GM20000 (cell line): ENCODE results near the gene ANAPC10.
"Not testable (repeated sequence)": the region's sequence is repeated elsewhere in the genome, so short reads cannot be mapped to it uniquely, and the experiment has no call there.

Experiments used
- DNase-seq: peaks from one replicate; pipeline ENCODE4 v3.0.0; 2012; ENCODE audit warnings: low spot score
- CTCF ChIP-seq: IDR thresholded peaks from 2 replicates; pipeline ENCODE4 v1.5.1; 2012; ENCODE audit warnings: mild to moderate bottlenecking, control low read depth; ENCODE audit errors: extremely low read depth, missing control alignments

ANAPC10 gene

DNA sequence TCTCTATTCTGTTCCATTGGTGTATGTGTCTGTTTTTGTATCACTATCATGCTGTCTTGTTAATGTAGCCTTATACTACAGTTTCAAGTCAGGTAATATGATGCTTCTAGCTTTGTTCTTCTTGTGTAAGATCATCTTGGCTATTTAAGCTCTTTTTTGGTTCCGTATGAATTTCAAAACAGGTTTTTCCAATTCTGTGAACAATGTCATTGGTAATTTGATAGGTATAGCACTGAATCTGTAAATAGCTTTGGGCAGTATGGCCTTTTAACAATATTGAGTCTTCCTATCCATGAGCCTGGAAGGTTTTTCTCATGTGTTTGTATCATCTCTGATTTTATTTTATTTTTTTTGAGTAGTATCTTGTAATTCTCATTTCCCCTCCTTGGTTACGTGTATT lies 94.3 kb downstream of the ANAPC10 start:
- DNase-seq = no peak
- TF ChIP-seq CTCF = no peak

GRCh38 chr4:145001635-145002034 lies 96.4 kb downstream of the ANAPC10 start:
- DNase-seq = no peak
- no peak for TF ChIP-seq CTCF

DNA sequence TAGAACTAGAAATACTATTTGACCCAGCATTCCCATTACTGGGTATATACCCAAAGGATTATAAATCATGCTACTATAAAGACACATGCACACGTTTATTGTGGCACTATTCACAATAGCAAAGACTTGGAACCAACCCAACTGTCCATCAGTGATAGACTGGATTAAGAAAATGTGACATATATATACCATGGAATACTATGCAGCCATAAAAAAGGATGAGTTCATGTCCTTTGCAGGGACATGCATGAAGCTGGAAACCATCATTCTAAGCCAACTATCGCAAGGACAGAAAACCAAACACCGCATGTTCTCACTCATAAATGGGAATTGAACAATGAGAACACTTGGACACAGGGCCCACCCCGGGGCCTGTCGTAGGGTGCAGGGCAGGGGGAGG lies 97.3 kb downstream of the ANAPC10 start:
- not testable (repeated sequence) for DNase-seq

DNA sequence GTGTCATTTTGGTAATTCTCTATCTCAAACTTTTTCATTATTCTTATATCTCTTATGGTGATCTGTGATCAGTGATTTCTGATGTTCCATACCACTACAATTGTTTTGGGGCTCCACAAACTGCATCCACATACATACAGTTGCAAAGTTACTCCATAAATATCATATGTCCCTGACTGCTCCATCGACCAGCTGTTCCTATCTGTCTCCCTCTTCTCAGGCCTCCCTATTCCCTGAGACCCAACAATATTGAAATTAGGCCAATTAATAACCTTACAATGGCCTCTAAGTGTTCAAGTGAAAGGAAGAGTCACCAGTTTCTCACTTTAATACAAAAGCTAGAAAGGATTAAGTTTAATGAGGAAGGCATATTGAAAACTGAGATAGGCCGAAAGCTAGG lies 108.7 kb downstream of the ANAPC10 start:
- TF ChIP-seq CTCF = no peak
- no peak for DNase-seq

- no peak for TF ChIP-seq CTCF
- DNase-seq = no peak
These were observed 112.5 kb downstream of the ANAPC10 start for GRCh38 chr4:144985531-144985930.

GRCh38 chr4:144985014-144985413 lies 113.0 kb downstream of the ANAPC10 start:
- DNase-seq = no peak
- TF ChIP-seq CTCF = no peak

- TF ChIP-seq CTCF = no peak
- no peak for DNase-seq
These were observed 113.8 kb downstream of the ANAPC10 start for GRCh38 chr4:144984241-144984640.

- no peak for DNase-seq
- no peak for TF ChIP-seq CTCF
These were observed 122.3 kb downstream of the ANAPC10 start for GRCh38 chr4:144975718-144976117.
